Left ventricle myocardium inferior (tissue), 1 donor: ENCODE measurements around the gene TRAPPC11. TPM values are rescaled to one million over a fixed set of nuclear protein-coding genes. Genes with fewer than 3 reads are reported as not detected.

Source experiments
- DNase-seq: peaks from one replicate; pipeline ENCODE4 v3.0.0-alpha.2; 2020
- H3K27ac ChIP-seq: fragments of 200-600 bp; replicated peaks from 2 replicates; pipeline ENCODE4 v1.8.0; 2021
- H3K27me3 ChIP-seq: fragments of 200-600 bp; 2 replicates; pipeline ENCODE4 v1.8.0; 2021; ENCODE audit warnings: low read depth
- H3K36me3 ChIP-seq: fragments of 200-600 bp; 2 replicates; pipeline ENCODE4 v1.8.0; 2021
- H3K4me1 ChIP-seq: fragments of 200-600 bp; 2 replicates; pipeline ENCODE4 v1.8.0; 2021
- H3K4me3 ChIP-seq: fragments of 200-600 bp; 2 replicates; pipeline ENCODE4 v1.8.0; 2021; ENCODE audit warnings: mild to moderate bottlenecking, moderate library complexity
- H3K9me3 ChIP-seq: fragments of 200-600 bp; replicated peaks from 2 replicates; pipeline ENCODE4 v1.8.0; 2021
- intact Hi-C: fragments of 100-400 bp; cut with micrococcal nuclease; formaldehyde crosslinking; loops from one replicate; pipeline ENCODE4 v1.11.0; 2022
- total RNA-seq: library from RNA; stranded (reverse); fragmentation: NEBNext Ultra II Directional; extraction: Animal tissue kit (Norgen Biotek cat#: 25700); gene quantifications from one replicate; pipeline ENCODE4 v1.2.1, GENCODE V29; 2021
- TF ChIP-seq, protein P1 (sequence below): fragments of 200-600 bp; IDR thresholded peaks from 2 replicates; pipeline ENCODE4 v1.8.0; 2021; ENCODE audit warnings: antibody characterized with exemption, mild to moderate bottlenecking, borderline replicate concordance
- donor health status: DM: no; HTN: yes; CAD: no; lungs with severe emphysema.

TRAPPC11 gene
- total RNA-seq, 1 donor from 2014 or later = 20.5 TPM

DNA sequence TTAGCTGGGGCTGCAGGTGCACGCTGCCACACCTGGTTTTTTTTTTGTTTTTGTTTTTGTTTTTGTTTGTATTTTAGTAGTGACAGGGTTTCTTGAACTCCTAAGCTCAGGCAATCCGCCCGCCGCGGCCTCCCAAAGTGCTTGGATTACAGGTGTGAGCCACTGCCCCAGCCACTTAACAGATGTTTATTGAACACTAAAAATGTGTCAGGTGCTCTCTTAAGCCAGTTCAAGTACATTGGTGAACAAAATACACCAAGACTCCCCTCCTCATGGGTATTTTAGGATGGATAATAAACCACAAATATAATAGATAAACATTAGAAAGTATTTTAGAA is 69.9 kb downstream of the TRAPPC11 start:
- H3K4me3 ChIP-seq = no peak overlapping the region
- DNase-seq = no peak
- no peak overlapping the region for H3K27ac ChIP-seq
- no peaks in the 10 kb centered on the region for H3K4me1 ChIP-seq
- H3K36me3 ChIP-seq = no peaks in the 10 kb centered on the region
- no peaks in the 10 kb centered on the region for H3K9me3 ChIP-seq
- TF ChIP-seq, protein P1, sequence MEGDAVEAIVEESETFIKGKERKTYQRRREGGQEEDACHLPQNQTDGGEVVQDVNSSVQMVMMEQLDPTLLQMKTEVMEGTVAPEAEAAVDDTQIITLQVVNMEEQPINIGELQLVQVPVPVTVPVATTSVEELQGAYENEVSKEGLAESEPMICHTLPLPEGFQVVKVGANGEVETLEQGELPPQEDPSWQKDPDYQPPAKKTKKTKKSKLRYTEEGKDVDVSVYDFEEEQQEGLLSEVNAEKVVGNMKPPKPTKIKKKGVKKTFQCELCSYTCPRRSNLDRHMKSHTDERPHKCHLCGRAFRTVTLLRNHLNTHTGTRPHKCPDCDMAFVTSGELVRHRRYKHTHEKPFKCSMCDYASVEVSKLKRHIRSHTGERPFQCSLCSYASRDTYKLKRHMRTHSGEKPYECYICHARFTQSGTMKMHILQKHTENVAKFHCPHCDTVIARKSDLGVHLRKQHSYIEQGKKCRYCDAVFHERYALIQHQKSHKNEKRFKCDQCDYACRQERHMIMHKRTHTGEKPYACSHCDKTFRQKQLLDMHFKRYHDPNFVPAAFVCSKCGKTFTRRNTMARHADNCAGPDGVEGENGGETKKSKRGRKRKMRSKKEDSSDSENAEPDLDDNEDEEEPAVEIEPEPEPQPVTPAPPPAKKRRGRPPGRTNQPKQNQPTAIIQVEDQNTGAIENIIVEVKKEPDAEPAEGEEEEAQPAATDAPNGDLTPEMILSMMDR = no peak
- no peaks in the 10 kb centered on the region for H3K27me3 ChIP-seq
- intact Hi-C loops = no loop called here

GRCh38 chr4:183729430-183730328 is 70.6 kb downstream of the TRAPPC11 start:
- Histone ChIP-seq H3K27ac (no peak overlapping the region), H3K9me3 (no peaks in the 10 kb centered on the region), H3K27me3 (no peaks in the 10 kb centered on the region), H3K4me1 (no peaks in the 10 kb centered on the region), H3K4me3 (no peak overlapping the region), H3K36me3 (no peaks in the 10 kb centered on the region)
- DNase-seq = no peak
- intact Hi-C loops = no loop called here
- TF ChIP-seq, protein P1 = no peak

DNA sequence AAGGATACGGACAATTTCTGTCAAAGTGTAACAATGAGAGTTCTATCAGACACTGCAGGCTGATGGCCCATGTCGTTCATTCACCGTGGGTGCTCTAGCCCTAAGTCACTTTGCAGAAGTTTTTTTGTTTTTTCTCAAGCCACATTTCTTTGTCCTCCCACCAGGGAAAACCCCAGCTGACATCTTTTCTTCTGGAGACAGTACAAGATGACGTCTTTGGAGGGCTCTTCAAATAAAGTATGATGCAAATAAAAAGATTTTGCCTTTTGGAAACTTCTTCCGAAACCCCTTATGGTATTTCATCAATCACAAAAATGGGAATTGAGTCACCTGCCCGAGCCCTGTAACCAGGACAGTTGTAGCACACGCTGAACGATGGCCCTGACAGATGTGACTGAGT is 73.2 kb downstream of the TRAPPC11 start:
- Histone ChIP-seq H3K27ac (no peak overlapping the region), H3K4me1 (no peaks in the 10 kb centered on the region), H3K4me3 (no peak overlapping the region), H3K36me3 (no peaks in the 10 kb centered on the region), H3K27me3 (no peaks in the 10 kb centered on the region), H3K9me3 (no peaks in the 10 kb centered on the region)
- no peak for DNase-seq
- TF ChIP-seq, protein P1 = no peak
- intact Hi-C loops = no loop called here

DNA sequence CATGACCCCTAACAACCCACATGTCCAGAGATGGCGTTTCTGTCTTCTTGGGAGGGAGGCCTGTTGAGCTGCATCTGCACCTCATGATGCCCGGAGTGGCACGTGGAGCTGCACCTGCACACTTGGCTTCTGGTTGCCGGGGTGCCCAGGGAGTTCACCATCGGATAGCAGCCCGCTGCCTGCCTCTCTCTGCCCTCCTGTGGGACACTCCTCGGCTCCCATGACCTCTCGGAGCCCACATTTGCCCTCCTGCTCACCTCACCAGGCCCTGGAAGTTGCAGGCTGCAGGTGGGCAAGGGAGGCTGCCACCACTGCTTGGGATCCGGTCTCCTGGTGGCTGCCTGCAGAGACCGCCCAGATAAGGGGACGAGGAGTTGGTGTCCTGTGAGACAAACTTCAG is 74.1 kb downstream of the TRAPPC11 start:
- H3K4me3 ChIP-seq = no peak overlapping the region
- H3K9me3 ChIP-seq = no peaks in the 10 kb centered on the region
- intact Hi-C loops = no loop called here
- H3K27ac ChIP-seq = no peak overlapping the region
- peaks cover 5% of the 10 kb centered on the region for H3K4me1 ChIP-seq
- H3K27me3 ChIP-seq = no peaks in the 10 kb centered on the region
- TF ChIP-seq, protein P1 = no peak
- H3K36me3 ChIP-seq = no peaks in the 10 kb centered on the region
- DNase-seq = no peak

DNA sequence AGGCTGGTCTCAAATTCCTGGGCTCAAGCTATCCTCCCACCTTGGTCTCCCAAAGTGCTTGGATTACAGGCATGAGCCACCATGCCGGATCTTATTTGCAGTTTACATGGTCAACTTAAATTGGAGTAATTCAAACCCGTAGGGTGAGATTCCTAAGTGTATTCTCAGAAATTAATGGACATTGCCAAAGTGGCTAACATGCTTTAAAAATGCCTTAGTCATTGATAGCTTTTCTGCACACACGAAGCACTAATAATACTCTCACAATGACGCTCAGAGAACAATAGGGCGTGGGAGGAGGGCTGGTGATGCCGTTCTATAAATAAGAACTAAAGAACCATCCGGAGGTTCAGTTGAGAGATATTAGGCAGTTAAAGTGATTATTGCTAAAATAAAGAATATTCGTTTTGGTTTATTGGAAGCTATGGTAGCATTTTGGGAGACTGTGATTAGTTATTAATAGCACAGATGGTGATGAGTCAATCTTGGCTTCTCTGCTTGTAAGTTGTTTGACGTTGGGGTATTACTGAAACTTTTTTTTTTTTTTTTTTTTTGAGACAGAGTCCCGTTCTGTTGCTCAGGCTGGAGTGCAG is 79.1 kb downstream of the TRAPPC11 start:
- Histone ChIP-seq H3K4me1 (peaks cover 12% of the 10 kb centered on the region), H3K27me3 (no peaks in the 10 kb centered on the region), H3K9me3 (no peaks in the 10 kb centered on the region), H3K27ac (peak overlapping the region; percentile 62), H3K36me3 (no peaks in the 10 kb centered on the region), H3K4me3 (peak overlapping the region; percentile 18)
- no peak for DNase-seq
- intact Hi-C loops = no loop called here
- TF ChIP-seq, protein P1 = no peak
